GM19455 (cell line): ENCODE measurements around the gene SDK1.
"Not testable (repeated sequence)": the region's sequence is repeated elsewhere in the genome, so short reads cannot be mapped to it uniquely, and the experiment has no call there.

Source experiments
- ATAC-seq: cut with Tn5 transposase; IDR thresholded peaks from one replicate; pipeline ENCODE4 v1.9.1; 2021; ENCODE audit not compliant: unreplicated experiment

The SDK1 gene

DNA sequence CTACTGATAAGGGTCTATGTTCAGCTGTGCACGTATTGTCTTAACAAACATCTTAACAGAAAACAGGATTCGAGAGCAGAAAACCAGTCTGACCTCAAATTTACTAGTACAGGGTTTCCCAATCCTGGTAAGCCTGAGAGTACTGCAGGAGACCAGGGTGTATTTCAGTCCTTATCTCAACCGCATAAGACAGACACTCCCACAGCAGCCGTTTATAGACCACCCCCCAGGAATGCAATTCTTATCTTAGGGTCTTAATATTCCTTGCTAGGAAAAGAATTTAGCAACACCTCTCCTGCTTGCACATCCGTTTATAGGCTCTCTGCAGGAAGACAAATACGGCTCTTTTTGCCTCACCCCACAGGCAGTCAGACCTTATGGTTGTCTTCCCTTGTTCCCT, 277.3 kb downstream of the SDK1 start:
- ATAC-seq, result no peak

DNA sequence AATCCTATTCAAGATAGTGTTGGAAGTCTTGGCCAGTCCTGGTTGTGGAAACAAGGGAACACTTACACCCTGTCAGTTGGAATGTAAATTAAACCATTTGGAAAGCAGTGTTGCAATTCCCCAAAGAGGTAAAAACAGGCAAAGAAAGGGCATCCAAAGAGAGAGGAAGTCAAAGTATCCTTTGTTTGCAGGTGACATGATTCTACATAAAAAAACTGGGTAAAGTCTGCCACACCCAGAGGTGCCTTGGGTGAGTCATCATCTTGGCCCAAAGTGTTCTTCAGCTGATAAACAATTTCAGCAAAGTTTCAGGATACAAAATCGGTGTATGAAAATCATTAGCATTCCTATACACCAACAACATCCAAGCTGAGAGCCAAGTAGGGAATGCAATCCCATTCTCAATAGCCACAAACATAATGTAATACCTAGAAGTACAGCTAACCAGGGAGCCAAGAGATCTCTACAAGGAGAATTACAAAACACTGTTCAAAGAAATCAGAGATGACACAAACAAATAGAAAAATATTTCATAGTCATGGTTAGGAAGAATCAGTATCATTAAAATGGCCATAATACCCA, 278.7 kb downstream of the SDK1 start:
- ATAC-seq, result no peak

DNA sequence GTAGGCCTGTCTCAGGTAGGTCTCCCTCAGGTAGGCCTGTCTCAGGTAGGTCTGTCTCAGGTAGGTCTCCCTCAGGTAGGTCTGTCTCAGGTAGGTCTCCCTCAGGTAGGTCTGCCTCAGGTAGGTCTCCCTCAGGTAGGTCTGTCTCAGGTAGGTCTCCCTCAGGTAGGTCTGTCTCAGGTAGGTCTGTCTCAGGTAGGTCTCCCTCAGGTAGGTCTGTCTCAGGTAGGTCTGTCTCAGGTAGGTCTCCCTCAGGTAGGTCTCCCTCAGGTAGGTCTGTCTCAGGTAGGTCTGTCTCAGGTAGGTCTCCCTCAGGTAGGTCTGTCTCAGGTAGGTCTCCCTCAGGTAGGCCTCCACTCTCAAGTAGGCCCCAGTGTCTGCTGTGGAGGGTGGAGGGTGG, 281.1 kb downstream of the SDK1 start:
- not testable (repeated sequence) for ATAC-seq

GRCh38 chr7:3585826-3586225, 284.8 kb downstream of the SDK1 start:
- no peak for ATAC-seq

DNA sequence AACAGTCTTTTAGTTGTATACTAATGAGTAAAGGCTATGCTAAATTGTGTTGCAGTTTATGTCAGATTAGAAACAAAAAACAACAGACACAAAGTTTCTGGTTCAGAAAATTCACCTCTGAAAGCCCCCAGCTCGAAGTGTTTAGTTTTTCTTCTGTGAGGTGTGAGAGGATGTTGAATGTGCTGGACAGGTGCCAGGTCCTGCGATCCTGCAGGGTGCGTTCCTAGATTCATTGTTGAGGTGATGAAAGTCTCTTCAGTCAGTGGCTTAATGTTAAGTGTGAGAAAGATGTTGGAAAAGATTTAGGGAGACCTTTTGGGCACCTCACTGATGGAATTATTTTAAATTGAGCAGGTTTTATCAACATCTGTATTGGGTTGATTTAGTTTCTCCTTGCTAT, 287.3 kb downstream of the SDK1 start:
- no peak for ATAC-seq

DNA sequence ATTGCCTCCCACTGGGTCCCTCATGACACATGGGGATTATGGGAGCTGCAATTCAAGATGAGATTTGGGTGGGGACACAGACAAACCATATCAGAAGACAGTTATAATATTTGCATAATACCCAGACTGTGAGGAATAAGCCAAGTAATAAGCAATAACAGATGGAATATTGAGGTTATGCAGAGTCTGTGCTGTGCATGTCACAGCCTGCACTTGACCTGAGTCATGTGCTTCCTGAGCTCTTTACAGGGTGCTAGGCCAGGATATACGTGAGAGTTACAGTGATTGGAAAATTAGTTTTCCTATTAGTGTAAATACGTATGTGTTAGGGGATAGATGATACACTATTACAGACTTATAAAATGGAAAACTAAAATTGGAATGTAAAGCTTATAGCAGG, 288.7 kb downstream of the SDK1 start:
- ATAC-seq, result no peak

GRCh38 chr7:3591219-3591618, 290.2 kb downstream of the SDK1 start:
- no peak for ATAC-seq

GRCh38 chr7:3591944-3592343, 290.9 kb downstream of the SDK1 start:
- ATAC-seq, result no peak

DNA sequence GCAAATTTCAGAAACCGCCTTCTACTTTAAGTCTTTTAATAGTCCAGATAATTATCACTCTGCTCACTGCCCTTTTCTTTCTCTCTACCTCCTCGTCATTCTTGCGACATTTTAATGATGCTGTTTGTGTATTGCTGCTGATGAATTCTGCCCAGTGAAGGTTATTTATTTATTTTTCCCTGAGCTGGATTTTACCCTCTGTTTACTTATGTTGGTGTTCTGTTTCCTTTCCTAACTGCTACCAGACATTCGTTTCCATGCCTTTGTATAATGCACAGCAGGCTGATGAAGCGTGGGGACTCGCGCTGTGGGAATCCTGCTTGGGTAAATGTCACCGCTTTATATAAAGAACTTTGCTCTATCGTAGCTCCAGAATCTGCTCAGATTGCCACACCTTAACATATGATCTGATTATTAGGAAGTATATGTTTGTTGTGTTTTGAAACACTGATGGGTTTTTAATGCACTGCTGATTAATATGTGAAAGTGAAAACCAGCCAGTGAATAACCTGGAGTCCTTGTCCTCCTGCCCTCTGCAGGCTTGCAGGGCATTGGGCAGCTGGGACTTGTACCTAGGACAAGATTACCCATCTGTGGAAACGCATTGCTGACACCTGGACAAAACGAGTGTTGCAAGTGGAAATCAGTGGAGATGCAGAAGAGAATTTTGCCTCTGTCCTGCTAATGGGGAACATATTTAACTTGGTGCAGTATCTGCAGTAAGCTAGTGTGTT, 291.5 kb downstream of the SDK1 start:
- ATAC-seq, result no peak

DNA sequence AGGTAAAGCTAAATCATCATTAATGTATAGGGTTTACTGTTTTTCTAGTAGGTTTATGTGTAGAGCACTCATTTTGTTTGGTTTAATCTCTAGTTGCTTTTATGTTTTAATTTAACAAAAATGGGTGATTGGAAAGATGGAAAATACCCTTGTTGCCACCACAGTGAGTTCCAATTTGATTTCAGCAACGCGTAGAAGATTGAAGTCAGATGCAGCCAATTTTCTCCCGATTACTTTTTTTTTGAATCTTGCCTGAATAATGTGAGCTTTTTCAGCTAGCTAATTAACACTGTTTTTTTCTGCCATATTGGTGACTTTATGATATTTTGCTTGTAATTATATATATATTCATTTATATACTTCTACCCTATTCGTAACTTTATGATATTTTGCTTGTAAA, 293.8 kb downstream of the SDK1 start:
- ATAC-seq, result no peak

- no peak for ATAC-seq
These were observed 297.8 kb downstream of the SDK1 start for GRCh38 chr7:3598854-3599253.

DNA sequence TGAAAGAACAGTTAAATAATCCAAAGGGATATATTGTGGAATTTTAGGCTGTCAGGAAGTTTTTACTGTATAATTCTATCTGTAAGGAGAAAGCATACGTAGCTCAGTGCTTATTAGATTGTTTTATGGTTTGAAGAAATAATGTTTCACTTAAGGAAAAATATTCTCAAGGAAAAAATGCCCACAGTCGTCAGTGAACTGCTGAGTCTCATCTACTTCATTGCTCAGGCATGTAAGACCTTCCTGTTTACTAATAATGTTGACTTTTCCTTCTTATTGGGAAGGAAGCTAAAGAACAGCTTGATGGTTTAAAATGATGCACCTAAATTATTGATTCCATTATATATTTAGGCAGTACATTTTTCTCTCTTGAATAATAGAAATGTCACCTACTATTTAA, 304.2 kb downstream of the SDK1 start:
- ATAC-seq, result no peak

GRCh38 chr7:3606436-3606835, 305.4 kb downstream of the SDK1 start:
- no peak for ATAC-seq

DNA sequence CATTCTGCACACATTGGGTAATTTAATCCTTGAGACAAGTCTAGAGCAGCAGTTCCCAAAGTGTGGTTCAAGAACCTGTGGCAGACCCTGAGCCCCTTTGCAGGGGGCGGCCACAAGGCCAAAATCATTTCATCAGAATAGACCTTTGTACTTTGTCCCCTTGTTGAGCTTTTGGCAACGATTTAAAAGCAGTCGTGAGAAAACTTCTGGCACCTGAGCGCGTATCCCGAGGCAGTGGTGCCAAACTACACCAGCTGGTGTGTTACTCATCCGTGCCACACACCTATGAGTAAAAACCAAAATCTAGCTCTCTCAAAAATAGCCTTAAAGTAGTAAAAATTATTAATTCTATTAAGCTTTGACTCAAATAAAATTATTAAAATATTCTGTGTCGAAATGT, 306.8 kb downstream of the SDK1 start:
- ATAC-seq, result no peak

DNA sequence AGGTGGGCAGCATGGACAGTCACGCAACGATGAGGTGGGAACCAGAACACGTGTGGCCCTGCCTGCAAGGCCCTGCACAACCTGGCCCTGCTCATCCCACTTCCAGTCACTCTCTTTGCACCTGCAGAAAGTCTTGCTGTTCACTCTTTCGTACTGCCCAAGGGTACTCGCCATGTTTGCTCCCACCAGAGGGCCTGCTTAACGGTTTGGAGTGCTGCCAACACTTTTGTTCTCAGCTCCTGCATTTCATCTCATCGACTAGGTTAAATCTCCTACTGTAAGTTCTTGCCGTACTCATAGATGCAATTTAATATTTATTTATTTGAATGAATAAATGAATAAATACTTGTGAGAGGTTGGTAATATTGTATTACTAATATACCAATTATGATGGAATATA, 315.3 kb downstream of the SDK1 start:
- no peak for ATAC-seq

- no peak for ATAC-seq
These were observed 329.0 kb downstream of the SDK1 start for GRCh38 chr7:3630081-3630480.

DNA sequence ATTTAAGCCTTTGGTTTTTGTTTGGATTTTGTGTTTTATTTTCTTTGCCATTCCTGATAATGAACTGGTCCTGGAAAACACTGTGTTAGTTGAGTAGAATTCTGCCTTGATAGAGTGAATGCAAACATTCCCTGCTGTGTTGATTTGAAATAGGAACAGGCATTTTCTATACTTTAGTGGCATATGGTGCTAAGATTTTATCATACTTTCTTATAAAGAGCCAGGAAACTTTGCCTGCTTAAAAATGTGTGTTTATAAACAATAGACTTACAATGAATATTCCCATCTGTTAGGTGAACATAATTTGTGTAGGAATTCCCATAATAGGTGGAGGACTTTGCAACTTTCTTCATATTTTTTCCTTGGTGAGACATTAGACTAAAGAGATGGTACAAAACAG, 333.3 kb downstream of the SDK1 start:
- ATAC-seq, result no peak

DNA sequence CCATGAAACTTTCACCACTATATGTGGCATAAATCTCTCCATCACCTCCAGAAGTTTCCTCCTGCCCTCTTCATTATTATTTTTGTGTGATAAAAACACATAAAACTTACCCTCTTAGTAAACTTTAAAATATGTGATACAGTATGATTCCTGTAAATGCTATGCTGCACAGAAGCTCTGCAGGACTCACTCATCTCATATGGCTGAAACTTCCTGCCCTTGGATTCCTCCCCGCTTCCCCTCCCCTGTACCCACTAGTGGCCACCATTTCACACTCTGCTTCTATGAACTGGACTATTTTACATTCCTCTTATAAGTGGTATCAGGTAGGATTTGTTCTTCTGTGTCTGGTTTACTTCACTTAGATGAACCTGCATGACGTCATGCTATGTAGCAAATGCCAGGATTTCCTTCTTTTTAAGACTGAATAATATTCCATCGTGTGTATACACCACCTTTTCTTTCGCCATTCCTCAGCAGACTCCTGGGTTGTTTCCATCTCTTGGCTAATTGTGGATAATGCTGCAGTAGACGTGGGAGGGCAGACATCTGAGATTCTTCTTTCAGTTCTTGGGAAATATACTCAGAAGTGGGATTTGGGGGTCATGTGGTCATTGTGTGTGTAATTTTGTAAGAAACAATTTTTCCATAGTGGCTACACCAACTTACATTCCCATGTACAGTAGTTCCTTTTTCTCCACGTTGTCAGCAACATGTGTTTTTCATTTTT, 335.2 kb downstream of the SDK1 start:
- no peak for ATAC-seq

DNA sequence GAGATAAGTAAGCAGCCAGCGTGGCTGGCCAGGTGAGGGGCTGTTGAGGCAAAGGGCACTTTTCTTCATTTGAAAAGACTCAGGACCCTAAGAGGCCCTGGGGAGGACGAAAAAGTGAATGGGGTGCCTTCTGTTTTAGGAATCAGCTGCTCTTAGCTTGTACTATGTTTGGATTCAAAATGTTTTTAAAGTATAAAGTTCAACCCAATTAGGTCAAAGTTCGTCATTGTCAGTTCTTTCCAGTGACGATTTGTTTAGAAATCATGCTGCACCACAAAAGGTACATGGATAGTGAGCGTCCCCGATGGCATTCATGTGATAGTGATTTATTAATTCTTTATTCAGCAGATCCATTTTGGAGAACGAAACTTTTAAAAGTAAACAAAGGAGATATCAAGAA, 338.2 kb downstream of the SDK1 start:
- ATAC-seq, result no peak

- no peak for ATAC-seq
These were observed 340.5 kb downstream of the SDK1 start for GRCh38 chr7:3641582-3641981.

DNA sequence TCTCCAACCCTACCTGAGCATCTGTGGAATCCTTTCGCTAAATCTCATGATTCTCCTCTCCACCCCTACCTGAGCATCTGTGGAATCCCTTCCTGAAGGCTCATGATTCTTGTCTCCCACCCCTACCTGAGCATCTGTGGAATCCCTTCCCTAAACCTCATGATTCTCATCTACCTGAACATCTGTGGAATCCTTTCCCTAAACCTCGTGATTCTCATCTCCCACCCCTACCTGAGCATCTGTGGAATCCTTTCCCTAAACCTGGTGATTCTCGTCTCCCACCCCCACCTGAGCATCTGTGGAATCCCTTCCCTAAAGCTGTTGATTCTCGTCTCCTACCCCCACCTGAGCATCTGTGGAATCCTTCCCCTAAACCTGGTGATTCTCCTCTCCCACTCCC, 342.0 kb downstream of the SDK1 start:
- ATAC-seq, result no peak

GRCh38 chr7:3648276-3648675, 347.2 kb downstream of the SDK1 start:
- no peak for ATAC-seq
